B cell (primary cell): ENCODE measurements around the gene AAK1. TPM values are rescaled to one million over a fixed set of nuclear protein-coding genes. Genes with fewer than 3 reads are reported as not detected.

Source experiments
- ATAC-seq: fragments of 200-7000 bp; cut with Tn5 transposase; one replicate; pipeline ENCODE4 v1.10.0; 2021; ENCODE audit warnings: low read depth, mild to moderate bottlenecking, moderate number of reproducible peaks, moderate library complexity
- CTCF ChIA-PET: fragments of 350-600 bp; sonication (Branson Sonifier 250); formaldehyde crosslinking; loops from one replicate; lab custom pipeline; 2021; ENCODE audit warnings: antibody characterized with exemption, inconsistent platforms; lab: Charles Lee
- POLR2A ChIA-PET: fragments of 350-600 bp; sonication (Branson Sonifier 250); formaldehyde crosslinking; loops from one replicate; lab custom pipeline; 2021; ENCODE audit warnings: antibody characterized with exemption; lab: Charles Lee
- DNase-seq: peaks from one replicate; pipeline ENCODE4 v3.0.0; 2013
- H2AFZ ChIP-seq: 2 replicates; pipeline ENCODE4 v1.6.1; 2012; ENCODE audit warnings: mild to moderate bottlenecking, low read depth, low read length; ENCODE audit not compliant: insufficient read depth, poor library complexity, severe bottlenecking
- H3K27ac ChIP-seq, 2 donors: 1 replicate in 1 of 2; 2 replicates in 1 of 2; pipeline ENCODE4 v1.5.1; 2012 to 2013; ENCODE audit warnings: low read length in 2 of 2, mild to moderate bottlenecking in 2 of 2, moderate library complexity in 1 of 2
- H3K27me3 ChIP-seq, 4 experiments: fragments of 200-600 bp in 1 of 4; sonication (generic) in 1 of 4; replicated peaks in 1 of 4; 1 replicate in 2 of 4; 2 replicates in 2 of 4; pipeline versions ENCODE4 v1.6.1 to v1.7.0; 2013 to 2016; ENCODE audit warnings: low read length in 3 of 4, mild to moderate bottlenecking in 2 of 4, mixed read lengths in 1 of 4, moderate library complexity in 1 of 4; ENCODE audit not compliant: insufficient read depth in 4 of 4, control insufficient read depth in 3 of 4; ENCODE audit errors: control extremely low read depth in 1 of 4
- H3K36me3 ChIP-seq, 2 experiments: replicated peaks in 1 of 2; 1 replicate in 1 of 2; 2 replicates in 1 of 2; pipeline versions ENCODE4 v1.6.1 to v1.7.1; 2013; ENCODE audit warnings: low read length in 1 of 2; ENCODE audit not compliant: insufficient read depth in 2 of 2, control insufficient read depth in 1 of 2; ENCODE audit errors: control extremely low read depth in 1 of 2, extremely low read depth in 1 of 2
- H3K4me1 ChIP-seq, 2 donors: fragments of 200-600 bp in 1 of 2; sonication (generic) in 1 of 2; 1 replicate in 1 of 2; 2 replicates in 1 of 2; pipeline versions ENCODE4 v1.5.1 to v1.6.1; 2013 to 2017; ENCODE audit warnings: low read length in 2 of 2; ENCODE audit not compliant: control insufficient read depth in 2 of 2, insufficient read depth in 2 of 2
- H3K4me2 ChIP-seq: replicated peaks from 2 replicates; pipeline ENCODE3; 2012; ENCODE audit warnings: mild to moderate bottlenecking, low read depth, low read length; ENCODE audit not compliant: poor library complexity, severe bottlenecking
- H3K4me3 ChIP-seq, 5 experiments: fragments of 200-600 bp in 1 of 5; sonication (generic) in 1 of 5; 1 replicate in 3 of 5; 2 replicates in 2 of 5; pipeline versions ENCODE4 v1.5.1 to v1.7.0; 2011 to 2016; ENCODE audit warnings: low read length in 4 of 5, mild to moderate bottlenecking in 4 of 5, low read depth in 2 of 5, control low read depth in 1 of 5, moderate library complexity in 1 of 5; ENCODE audit not compliant: insufficient read depth in 1 of 5; ENCODE audit errors: control extremely low read depth in 1 of 5, extremely low read depth in 1 of 5
- H3K79me2 ChIP-seq: fragments of 200-600 bp; sonication (generic); one replicate; pipeline ENCODE4 v1.6.0; 2016; ENCODE audit warnings: low read length; ENCODE audit not compliant: control insufficient read depth, insufficient read depth
- H3K9ac ChIP-seq: fragments of 200-600 bp; sonication (generic); 2 replicates; pipeline ENCODE4 v1.6.1; 2017; ENCODE audit warnings: mild to moderate bottlenecking, low read length, moderate library complexity
- H3K9me3 ChIP-seq, 3 donors: one replicate each; pipeline versions ENCODE4 v1.6.1 to v1.7.1; 2013; ENCODE audit warnings: low read length in 2 of 3; ENCODE audit not compliant: control insufficient read depth in 2 of 3, insufficient read depth in 1 of 3; ENCODE audit errors: control extremely low read depth in 1 of 3
- H4K20me1 ChIP-seq: 2 replicates; pipeline ENCODE4 v1.6.0; 2012; ENCODE audit warnings: mild to moderate bottlenecking, low read length; ENCODE audit not compliant: insufficient read depth, control insufficient read depth, poor library complexity, severe bottlenecking
- H3K27ac Mint-ChIP-seq: one replicate; pipeline ENCODE4 v1.8.0; 2021; ENCODE audit warnings: mixed read lengths
- H3K27me3 Mint-ChIP-seq: one replicate; pipeline ENCODE4 v1.8.0; 2021; ENCODE audit warnings: mixed read lengths
- H3K4me1 Mint-ChIP-seq: one replicate; pipeline ENCODE4 v1.8.0; 2021; ENCODE audit warnings: mixed read lengths
- H3K4me3 Mint-ChIP-seq: one replicate; pipeline ENCODE4 v1.8.0; 2021; ENCODE audit warnings: mixed read lengths
- H3K9me3 Mint-ChIP-seq: one replicate; pipeline ENCODE4 v1.8.0; 2022; ENCODE audit warnings: mixed read lengths; ENCODE audit not compliant: insufficient read depth
- EZH2 ChIP-seq: IDR thresholded peaks from 2 replicates; pipeline ENCODE4 v1.6.1; 2012; ENCODE audit warnings: borderline replicate concordance, low read depth, mild to moderate bottlenecking, moderate library complexity, low read length; ENCODE audit not compliant: insufficient read depth, poor library complexity, severe bottlenecking
- WGBS: methylation state at CpG from one replicate; pipeline ENCODE4 v1.1.5; 2013; ENCODE audit warnings: missing lambda C conversion rate; ENCODE audit not compliant: insufficient coverage; 5-methylcytosine and 5-hydroxymethylcytosine counted together
- intact Hi-C: fragments of 100-400 bp; cut with micrococcal nuclease; formaldehyde crosslinking; loops from one replicate; pipeline ENCODE4 v1.10.0; 2022
- polyA plus RNA-seq: library from polyadenylated mRNA; depleted of rRNA; stranded (reverse); fragments of >200 nt; gene quantifications from 2 replicates; pipeline ENCODE4 v1.2.3, GENCODE V29; 2012
- total RNA-seq, 2 donors: library from RNA; stranded (reverse); fragments of 120-200 nt in 1 of 2; gene quantifications; 1 replicate in 1 of 2; 2 replicates in 1 of 2; pipeline versions ENCODE4 v1.2.3 to v1.2.4, GENCODE V29; 2013 to 2022
- TF ChIP-seq, protein P1 (sequence below): fragments of 200-600 bp; IDR thresholded peaks from one replicate; pipeline ENCODE4 v1.8.0; 2022; ENCODE audit warnings: antibody characterized with exemption, mild to moderate bottlenecking

AAK1 gene
- total and polyA plus RNA-seq, 2 donors (not counting 1 experiment from before 2014, with no cell fraction given) = 2.4 to 7.2 TPM

DNA sequence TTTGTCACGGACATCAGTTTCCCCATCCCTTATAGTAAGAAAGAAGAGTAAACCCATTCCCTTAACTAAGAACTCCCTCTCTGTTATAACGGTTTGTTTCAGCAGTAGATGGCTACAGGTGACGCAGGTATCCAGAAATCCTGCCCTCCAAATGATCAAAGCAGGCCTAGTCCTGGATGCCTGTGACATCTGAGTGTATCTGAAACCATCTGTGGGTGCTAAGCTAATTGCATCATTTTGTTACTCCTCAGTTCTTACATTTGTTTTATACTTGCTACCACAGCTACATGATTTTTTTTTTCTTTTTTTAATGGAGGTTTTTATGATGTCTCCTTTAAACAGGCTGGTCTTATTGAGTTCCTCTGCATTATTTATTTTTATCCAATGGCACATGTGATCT is 55.1 kb downstream of the AAK1 start:
- ChIA-PET CTCF (interaction anchor here (2.9 kb wide), 1 partner anchor 23 kb away, joined by 12 read pairs; no protein-coding TSS in a partner anchor), POLR2A (no interaction called here)
- no peaks in the 10 kb centered on the region for H3K4me1 Mint-ChIP-seq
- 86% methylated on average over 1 of the region's 3 CpGs for WGBS
- H3K9me3 Mint-ChIP-seq = no peaks in the 10 kb centered on the region
- ATAC-seq (no peak), DNase-seq (no peak)
- Histone ChIP-seq H3K9me3 (no peaks in the 10 kb centered on the region), H3K79me2 (no peaks in the 10 kb centered on the region), H3K4me2 (no peak overlapping the region), H3K9ac (no peak overlapping the region), H3K36me3 (no peaks in the 10 kb centered on the region), H4K20me1 (no peaks in the 10 kb centered on the region), H3K27me3 (peaks cover 0 to 3% (median 0%) of the 10 kb centered on the region in 4 experiments), H3K4me1 (no peaks in the 10 kb centered on the region), H2AFZ (no peak overlapping the region), H3K4me3 (no peak overlapping the region), H3K27ac (no peak overlapping the region)
- intact Hi-C loops = no loop called here
- H3K27me3 Mint-ChIP-seq = peaks cover 3% of the 10 kb centered on the region
- H3K27ac Mint-ChIP-seq = no peak overlapping the region
- H3K4me3 Mint-ChIP-seq = no peak overlapping the region
- TF ChIP-seq, protein P1, sequence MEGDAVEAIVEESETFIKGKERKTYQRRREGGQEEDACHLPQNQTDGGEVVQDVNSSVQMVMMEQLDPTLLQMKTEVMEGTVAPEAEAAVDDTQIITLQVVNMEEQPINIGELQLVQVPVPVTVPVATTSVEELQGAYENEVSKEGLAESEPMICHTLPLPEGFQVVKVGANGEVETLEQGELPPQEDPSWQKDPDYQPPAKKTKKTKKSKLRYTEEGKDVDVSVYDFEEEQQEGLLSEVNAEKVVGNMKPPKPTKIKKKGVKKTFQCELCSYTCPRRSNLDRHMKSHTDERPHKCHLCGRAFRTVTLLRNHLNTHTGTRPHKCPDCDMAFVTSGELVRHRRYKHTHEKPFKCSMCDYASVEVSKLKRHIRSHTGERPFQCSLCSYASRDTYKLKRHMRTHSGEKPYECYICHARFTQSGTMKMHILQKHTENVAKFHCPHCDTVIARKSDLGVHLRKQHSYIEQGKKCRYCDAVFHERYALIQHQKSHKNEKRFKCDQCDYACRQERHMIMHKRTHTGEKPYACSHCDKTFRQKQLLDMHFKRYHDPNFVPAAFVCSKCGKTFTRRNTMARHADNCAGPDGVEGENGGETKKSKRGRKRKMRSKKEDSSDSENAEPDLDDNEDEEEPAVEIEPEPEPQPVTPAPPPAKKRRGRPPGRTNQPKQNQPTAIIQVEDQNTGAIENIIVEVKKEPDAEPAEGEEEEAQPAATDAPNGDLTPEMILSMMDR = no peak
- no peak for TF ChIP-seq EZH2

DNA sequence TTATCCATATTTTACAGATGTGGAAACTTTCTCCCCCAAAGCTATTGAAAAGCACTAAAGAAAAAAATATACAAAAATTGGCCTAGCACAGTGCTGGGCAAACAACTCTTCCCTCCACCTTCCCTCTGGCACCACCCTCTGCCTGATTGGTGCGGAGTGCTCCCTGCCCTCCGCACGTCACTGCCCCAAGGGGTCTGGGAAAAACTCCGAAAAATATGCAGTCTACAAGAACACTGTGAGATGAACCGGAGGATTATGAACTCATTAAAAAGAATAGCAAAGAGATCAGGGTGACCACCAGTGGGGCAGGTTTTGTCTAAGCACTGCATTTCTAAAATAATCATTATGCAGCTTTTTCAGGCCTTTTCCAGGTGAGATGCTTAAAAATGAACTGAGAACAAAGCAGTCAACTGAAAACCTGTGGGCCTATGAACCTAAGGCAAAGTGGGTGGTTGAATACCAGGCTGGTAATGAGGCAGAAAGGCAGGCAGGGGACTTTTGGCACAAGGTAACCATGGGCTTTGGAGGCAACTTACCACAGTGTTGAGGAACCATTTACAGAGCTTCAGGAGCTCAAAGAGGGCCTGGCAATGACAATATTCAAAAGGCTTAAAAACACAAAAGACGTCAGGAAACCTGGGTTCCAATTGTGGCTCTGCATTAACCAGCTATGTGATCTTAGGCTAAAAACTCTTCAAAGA is 57.5 kb downstream of the AAK1 start:
- no peaks in the 10 kb centered on the region for H3K36me3 ChIP-seq
- WGBS = 90% methylated on average over 6 of the region's 6 CpGs
- H3K9me3 Mint-ChIP-seq = no peaks in the 10 kb centered on the region
- DNase-seq (no peak), ATAC-seq (no peak)
- no peak overlapping the region for H3K4me3 ChIP-seq
- H3K9me3 ChIP-seq = no peaks in the 10 kb centered on the region
- H3K27ac ChIP-seq = no peak overlapping the region
- peaks cover 8% of the 10 kb centered on the region for H3K4me1 Mint-ChIP-seq
- H3K4me1 ChIP-seq = peaks cover 10 to 13% of the 10 kb centered on the region in 2 donors
- peaks cover 0 to 5% (median 0%) of the 10 kb centered on the region in 4 experiments for H3K27me3 ChIP-seq
- ChIA-PET POLR2A (no interaction called here), CTCF (interaction anchor here (1.0 to 2.9 kb wide), 3 partner anchors 9 to 25 kb away, joined by 3 to 12 read pairs (median 3); no protein-coding TSS in a partner anchor)
- no peak overlapping the region for H3K27ac Mint-ChIP-seq
- TF ChIP-seq, protein P1 = no peak
- TF ChIP-seq EZH2 = no peak
- no peak overlapping the region for H3K9ac ChIP-seq
- H2AFZ ChIP-seq = no peak overlapping the region
- no peak overlapping the region for H3K4me3 Mint-ChIP-seq
- peaks cover 3% of the 10 kb centered on the region for H3K27me3 Mint-ChIP-seq
- H4K20me1 ChIP-seq = no peaks in the 10 kb centered on the region
- intact Hi-C loops = no loop called here
- H3K79me2 ChIP-seq = no peaks in the 10 kb centered on the region
- H3K4me2 ChIP-seq = no peak overlapping the region
